WTC11 (cell line): Measurements from ENCODE around the gene MAP7D1. TPM values are rescaled to one million over a fixed set of nuclear protein-coding genes. Genes with fewer than 3 reads are reported as not detected.

Experiments
- CBFB ChIP-seq: sonication (generic); formaldehyde crosslinking; IDR thresholded peaks from 2 replicates; pipeline ENCODE4 v1.8.1; 2022; ENCODE audit warnings: mild to moderate bottlenecking, low read depth, missing genetic modification reagents
- ELF4 ChIP-seq: sonication (generic); formaldehyde crosslinking; IDR thresholded peaks from 2 replicates; pipeline ENCODE4 v1.8.1; 2022; ENCODE audit warnings: low read depth, mild to moderate bottlenecking, moderate library complexity, missing genetic modification reagents
- TCF7 ChIP-seq: sonication (generic); formaldehyde crosslinking; IDR thresholded peaks from 2 replicates; pipeline ENCODE4 v1.8.0; 2022; ENCODE audit warnings: mild to moderate bottlenecking, low read depth, missing genetic modification reagents, moderate library complexity
- TEAD4 ChIP-seq: sonication (generic); formaldehyde crosslinking; IDR thresholded peaks from 2 replicates; pipeline ENCODE4 v1.8.0; 2022; ENCODE audit warnings: mild to moderate bottlenecking, missing genetic modification reagents
- ZNF121 ChIP-seq: sonication (generic); formaldehyde crosslinking; IDR thresholded peaks from 2 replicates; pipeline ENCODE4 v1.8.0; 2023; ENCODE audit warnings: missing genetic modification reagents
- ZNF416 ChIP-seq: fragments of 250-450 bp; sonication (Bioruptor Pico); IDR thresholded peaks from 2 replicates; pipeline ENCODE4 v1.9.0; 2021; ENCODE audit warnings: mild to moderate bottlenecking, inconsistent platforms
- total RNA-seq: library from RNA; stranded (reverse); gene quantifications from 3 replicates; pipeline ENCODE4 v1.2.3, GENCODE V29; 2021
- TF ChIP-seq, protein P1 (sequence below): sonication (generic); formaldehyde crosslinking; IDR thresholded peaks from 2 replicates; pipeline ENCODE4 v1.8.0; 2023; ENCODE audit warnings: missing genetic modification reagents, mild to moderate bottlenecking, borderline replicate concordance
- TF ChIP-seq, protein P2 (sequence below): sonication (generic); formaldehyde crosslinking; IDR thresholded peaks from 2 replicates; pipeline ENCODE4 v1.8.0; 2023; ENCODE audit warnings: mild to moderate bottlenecking, missing genetic modification reagents
- TF ChIP-seq, protein P3 (sequence below): sonication (generic); formaldehyde crosslinking; conservative IDR thresholded peaks from 2 replicates; pipeline ENCODE4 v1.8.1; 2023; ENCODE audit warnings: mild to moderate bottlenecking, low read depth, missing genetic modification reagents, moderate library complexity
- TF ChIP-seq, protein P4 (sequence below): sonication (generic); formaldehyde crosslinking; IDR thresholded peaks from 2 replicates; pipeline ENCODE4 v1.8.0; 2022; ENCODE audit warnings: mild to moderate bottlenecking, missing genetic modification reagents
- TF ChIP-seq, protein P5 (sequence below): fragments of 250-450 bp; sonication (Bioruptor Pico); IDR thresholded peaks from 2 replicates; pipeline ENCODE4 v1.8.0; 2021; ENCODE audit warnings: mild to moderate bottlenecking

MAP7D1 gene
- total RNA-seq, 1 experiment from 2014 or later = 88.7 TPM

DNA sequence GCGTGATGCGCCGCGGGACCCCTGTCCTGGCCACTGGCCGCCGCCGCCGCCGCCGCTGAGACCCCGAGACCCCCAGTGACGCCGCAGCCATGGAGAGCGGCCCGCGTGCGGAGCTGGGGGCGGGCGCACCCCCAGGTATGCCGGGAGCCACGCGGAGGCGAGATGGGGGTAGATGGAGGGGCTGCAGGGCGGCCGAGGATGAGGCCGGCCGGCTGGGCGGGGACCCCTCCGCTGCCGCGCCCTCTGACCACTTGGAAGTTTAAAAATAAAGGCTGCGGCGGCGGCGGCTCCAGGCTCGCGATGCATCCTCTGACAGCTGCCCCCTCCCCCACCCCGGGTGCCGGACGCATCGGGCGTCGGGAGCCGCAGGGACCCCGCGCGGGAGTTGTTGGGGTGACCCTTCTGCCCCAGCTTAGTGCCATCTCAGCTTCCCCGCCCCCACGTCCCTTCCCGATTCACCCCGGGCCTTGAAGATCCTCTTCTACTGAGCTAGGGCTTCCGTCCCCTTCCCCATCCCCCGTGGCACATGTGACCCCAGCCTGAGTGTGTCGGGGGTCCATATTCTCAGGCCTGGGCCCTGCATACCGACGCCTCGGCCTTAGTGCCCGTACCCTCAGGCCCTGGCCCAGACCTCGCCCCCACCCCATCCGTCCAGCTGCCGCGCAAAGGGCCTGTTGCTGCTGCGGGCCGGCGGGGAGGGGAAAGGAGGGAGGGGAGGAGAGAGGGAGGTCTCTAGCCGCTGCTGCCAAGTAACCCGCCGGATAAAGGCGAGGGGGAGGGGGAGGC lies 562 bp downstream of the MAP7D1 start (continued):
- TF ChIP-seq, protein P1, sequence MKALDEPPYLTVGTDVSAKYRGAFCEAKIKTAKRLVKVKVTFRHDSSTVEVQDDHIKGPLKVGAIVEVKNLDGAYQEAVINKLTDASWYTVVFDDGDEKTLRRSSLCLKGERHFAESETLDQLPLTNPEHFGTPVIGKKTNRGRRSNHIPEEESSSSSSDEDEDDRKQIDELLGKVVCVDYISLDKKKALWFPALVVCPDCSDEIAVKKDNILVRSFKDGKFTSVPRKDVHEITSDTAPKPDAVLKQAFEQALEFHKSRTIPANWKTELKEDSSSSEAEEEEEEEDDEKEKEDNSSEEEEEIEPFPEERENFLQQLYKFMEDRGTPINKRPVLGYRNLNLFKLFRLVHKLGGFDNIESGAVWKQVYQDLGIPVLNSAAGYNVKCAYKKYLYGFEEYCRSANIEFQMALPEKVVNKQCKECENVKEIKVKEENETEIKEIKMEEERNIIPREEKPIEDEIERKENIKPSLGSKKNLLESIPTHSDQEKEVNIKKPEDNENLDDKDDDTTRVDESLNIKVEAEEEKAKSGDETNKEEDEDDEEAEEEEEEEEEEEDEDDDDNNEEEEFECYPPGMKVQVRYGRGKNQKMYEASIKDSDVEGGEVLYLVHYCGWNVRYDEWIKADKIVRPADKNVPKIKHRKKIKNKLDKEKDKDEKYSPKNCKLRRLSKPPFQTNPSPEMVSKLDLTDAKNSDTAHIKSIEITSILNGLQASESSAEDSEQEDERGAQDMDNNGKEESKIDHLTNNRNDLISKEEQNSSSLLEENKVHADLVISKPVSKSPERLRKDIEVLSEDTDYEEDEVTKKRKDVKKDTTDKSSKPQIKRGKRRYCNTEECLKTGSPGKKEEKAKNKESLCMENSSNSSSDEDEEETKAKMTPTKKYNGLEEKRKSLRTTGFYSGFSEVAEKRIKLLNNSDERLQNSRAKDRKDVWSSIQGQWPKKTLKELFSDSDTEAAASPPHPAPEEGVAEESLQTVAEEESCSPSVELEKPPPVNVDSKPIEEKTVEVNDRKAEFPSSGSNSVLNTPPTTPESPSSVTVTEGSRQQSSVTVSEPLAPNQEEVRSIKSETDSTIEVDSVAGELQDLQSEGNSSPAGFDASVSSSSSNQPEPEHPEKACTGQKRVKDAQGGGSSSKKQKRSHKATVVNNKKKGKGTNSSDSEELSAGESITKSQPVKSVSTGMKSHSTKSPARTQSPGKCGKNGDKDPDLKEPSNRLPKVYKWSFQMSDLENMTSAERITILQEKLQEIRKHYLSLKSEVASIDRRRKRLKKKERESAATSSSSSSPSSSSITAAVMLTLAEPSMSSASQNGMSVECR (CRISPR knock-in tag) = peak; percentile 90; the same call in 1 of the 2 replicates
- TF ChIP-seq CBFB (CRISPR knock-in tag) (no peak), TCF7 (CRISPR knock-in tag) (no peak), ZNF121 (CRISPR knock-in tag) (0 out of 2 replicates have a peak, but pooled peaks have one; percentile 27), TEAD4 (CRISPR knock-in tag) (no peak), ELF4 (CRISPR knock-in tag) (no peak), ZNF416 (CRISPR knock-in tag) (no peak)
- TF ChIP-seq, protein P2, sequence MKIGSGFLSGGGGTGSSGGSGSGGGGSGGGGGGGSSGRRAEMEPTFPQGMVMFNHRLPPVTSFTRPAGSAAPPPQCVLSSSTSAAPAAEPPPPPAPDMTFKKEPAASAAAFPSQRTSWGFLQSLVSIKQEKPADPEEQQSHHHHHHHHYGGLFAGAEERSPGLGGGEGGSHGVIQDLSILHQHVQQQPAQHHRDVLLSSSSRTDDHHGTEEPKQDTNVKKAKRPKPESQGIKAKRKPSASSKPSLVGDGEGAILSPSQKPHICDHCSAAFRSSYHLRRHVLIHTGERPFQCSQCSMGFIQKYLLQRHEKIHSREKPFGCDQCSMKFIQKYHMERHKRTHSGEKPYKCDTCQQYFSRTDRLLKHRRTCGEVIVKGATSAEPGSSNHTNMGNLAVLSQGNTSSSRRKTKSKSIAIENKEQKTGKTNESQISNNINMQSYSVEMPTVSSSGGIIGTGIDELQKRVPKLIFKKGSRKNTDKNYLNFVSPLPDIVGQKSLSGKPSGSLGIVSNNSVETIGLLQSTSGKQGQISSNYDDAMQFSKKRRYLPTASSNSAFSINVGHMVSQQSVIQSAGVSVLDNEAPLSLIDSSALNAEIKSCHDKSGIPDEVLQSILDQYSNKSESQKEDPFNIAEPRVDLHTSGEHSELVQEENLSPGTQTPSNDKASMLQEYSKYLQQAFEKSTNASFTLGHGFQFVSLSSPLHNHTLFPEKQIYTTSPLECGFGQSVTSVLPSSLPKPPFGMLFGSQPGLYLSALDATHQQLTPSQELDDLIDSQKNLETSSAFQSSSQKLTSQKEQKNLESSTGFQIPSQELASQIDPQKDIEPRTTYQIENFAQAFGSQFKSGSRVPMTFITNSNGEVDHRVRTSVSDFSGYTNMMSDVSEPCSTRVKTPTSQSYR (CRISPR knock-in tag) = peak; percentile 67
- TF ChIP-seq, protein P3, sequence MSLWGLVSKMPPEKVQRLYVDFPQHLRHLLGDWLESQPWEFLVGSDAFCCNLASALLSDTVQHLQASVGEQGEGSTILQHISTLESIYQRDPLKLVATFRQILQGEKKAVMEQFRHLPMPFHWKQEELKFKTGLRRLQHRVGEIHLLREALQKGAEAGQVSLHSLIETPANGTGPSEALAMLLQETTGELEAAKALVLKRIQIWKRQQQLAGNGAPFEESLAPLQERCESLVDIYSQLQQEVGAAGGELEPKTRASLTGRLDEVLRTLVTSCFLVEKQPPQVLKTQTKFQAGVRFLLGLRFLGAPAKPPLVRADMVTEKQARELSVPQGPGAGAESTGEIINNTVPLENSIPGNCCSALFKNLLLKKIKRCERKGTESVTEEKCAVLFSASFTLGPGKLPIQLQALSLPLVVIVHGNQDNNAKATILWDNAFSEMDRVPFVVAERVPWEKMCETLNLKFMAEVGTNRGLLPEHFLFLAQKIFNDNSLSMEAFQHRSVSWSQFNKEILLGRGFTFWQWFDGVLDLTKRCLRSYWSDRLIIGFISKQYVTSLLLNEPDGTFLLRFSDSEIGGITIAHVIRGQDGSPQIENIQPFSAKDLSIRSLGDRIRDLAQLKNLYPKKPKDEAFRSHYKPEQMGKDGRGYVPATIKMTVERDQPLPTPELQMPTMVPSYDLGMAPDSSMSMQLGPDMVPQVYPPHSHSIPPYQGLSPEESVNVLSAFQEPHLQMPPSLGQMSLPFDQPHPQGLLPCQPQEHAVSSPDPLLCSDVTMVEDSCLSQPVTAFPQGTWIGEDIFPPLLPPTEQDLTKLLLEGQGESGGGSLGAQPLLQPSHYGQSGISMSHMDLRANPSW (CRISPR knock-in tag) = no peak
- TF ChIP-seq, protein P4, sequence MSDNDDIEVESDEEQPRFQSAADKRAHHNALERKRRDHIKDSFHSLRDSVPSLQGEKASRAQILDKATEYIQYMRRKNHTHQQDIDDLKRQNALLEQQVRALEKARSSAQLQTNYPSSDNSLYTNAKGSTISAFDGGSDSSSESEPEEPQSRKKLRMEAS (CRISPR knock-in tag) = peak; percentile 72
- TF ChIP-seq, protein P5, sequence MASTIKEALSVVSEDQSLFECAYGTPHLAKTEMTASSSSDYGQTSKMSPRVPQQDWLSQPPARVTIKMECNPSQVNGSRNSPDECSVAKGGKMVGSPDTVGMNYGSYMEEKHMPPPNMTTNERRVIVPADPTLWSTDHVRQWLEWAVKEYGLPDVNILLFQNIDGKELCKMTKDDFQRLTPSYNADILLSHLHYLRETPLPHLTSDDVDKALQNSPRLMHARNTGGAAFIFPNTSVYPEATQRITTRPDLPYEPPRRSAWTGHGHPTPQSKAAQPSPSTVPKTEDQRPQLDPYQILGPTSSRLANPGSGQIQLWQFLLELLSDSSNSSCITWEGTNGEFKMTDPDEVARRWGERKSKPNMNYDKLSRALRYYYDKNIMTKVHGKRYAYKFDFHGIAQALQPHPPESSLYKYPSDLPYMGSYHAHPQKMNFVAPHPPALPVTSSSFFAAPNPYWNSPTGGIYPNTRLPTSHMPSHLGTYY (CRISPR knock-in tag) = no peak
